Cardiac muscle cell (in vitro differentiated cells and primary cell): ENCODE measurements around the gene HAS3. TPM values are rescaled to one million over a fixed set of nuclear protein-coding genes. Genes with fewer than 3 reads are reported as not detected.

Source experiments
- DNase-seq, 2 donors: peaks; one replicate each; pipeline versions ENCODE4 v3.0.0 to v3.0.0-alpha.2; 2010 to 2017; ENCODE audit warnings: low read depth in 1 of 2, low spot score in 1 of 2
- H3K27ac ChIP-seq: fragments of 200-600 bp; sonication (generic); 2 replicates; pipeline ENCODE4 v1.5.1; 2016
- H3K27me3 ChIP-seq: fragments of 200-600 bp; sonication (generic); 2 replicates; pipeline ENCODE4 v1.6.0; 2016; ENCODE audit warnings: control low read depth
- H3K36me3 ChIP-seq: fragments of 200-600 bp; sonication (generic); 2 replicates; pipeline ENCODE4 v1.5.1; 2016; ENCODE audit warnings: control low read depth
- H3K4me1 ChIP-seq: fragments of 200-600 bp; sonication (generic); 2 replicates; pipeline ENCODE4 v1.8.1; 2017; ENCODE audit warnings: low read depth, mild to moderate bottlenecking, mixed run types
- H3K4me3 ChIP-seq: fragments of 200-600 bp; sonication (generic); 2 replicates; pipeline ENCODE4 v1.5.1; 2016; ENCODE audit warnings: mild to moderate bottlenecking
- H3K9me3 ChIP-seq: fragments of 200-600 bp; sonication (generic); 2 replicates; pipeline ENCODE4 v1.5.1; 2017; ENCODE audit warnings: low read depth, mild to moderate bottlenecking, control low read depth
- polyA plus RNA-seq: library from polyadenylated mRNA; unstranded; fragments of >200 nt; fragmentation: Nextera tagmentation; extraction: Ambion mirVana; gene quantifications from 2 replicates; pipeline ENCODE4 v1.2.1, GENCODE V29; 2016
- total RNA-seq: library from RNA; depleted of rRNA; stranded (reverse); fragments of >200 nt; gene quantifications from 2 replicates; pipeline ENCODE4 v1.2.3, GENCODE V29; 2016
- TF ChIP-seq, protein P1 (sequence below): IDR thresholded peaks from 2 replicates; pipeline ENCODE4 v1.5.1; 2012; ENCODE audit warnings: low read depth, mild to moderate bottlenecking, low read length

Gene HAS3
- total and polyA plus RNA-seq, 2 experiments from 2014 or later: 0.03 TPM; not detected in 1

DNA sequence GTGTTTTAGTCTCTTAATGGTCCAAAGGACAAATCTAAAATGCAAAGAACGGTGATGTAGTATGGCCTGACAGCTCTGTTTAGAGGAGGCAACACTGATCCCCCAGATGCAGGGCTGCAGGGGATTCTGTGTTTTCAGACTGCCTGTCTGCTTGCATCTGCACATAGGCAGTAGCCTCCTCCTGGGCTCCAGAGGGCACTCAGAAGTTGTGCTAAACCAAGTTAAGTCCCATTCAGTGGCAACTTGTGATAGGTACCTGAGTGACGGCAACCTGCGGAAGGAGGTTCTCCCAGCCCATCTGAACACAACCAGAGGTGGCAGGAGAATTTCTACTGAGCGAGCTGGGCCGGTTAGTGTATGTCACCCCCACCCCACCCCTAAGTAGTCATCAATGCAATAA lies 9.9 kb downstream of the HAS3 start:
- H3K27ac ChIP-seq: no peak overlapping the region
- TF ChIP-seq, protein P1, sequence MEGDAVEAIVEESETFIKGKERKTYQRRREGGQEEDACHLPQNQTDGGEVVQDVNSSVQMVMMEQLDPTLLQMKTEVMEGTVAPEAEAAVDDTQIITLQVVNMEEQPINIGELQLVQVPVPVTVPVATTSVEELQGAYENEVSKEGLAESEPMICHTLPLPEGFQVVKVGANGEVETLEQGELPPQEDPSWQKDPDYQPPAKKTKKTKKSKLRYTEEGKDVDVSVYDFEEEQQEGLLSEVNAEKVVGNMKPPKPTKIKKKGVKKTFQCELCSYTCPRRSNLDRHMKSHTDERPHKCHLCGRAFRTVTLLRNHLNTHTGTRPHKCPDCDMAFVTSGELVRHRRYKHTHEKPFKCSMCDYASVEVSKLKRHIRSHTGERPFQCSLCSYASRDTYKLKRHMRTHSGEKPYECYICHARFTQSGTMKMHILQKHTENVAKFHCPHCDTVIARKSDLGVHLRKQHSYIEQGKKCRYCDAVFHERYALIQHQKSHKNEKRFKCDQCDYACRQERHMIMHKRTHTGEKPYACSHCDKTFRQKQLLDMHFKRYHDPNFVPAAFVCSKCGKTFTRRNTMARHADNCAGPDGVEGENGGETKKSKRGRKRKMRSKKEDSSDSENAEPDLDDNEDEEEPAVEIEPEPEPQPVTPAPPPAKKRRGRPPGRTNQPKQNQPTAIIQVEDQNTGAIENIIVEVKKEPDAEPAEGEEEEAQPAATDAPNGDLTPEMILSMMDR: no peak
- H3K4me3 ChIP-seq: no peak overlapping the region
- H3K4me1 ChIP-seq: no peaks in the 10 kb centered on the region
- H3K27me3 ChIP-seq: no peaks in the 10 kb centered on the region
- peaks cover 12% of the 10 kb centered on the region for H3K36me3 ChIP-seq
- no peak for DNase-seq
- H3K9me3 ChIP-seq: no peaks in the 10 kb centered on the region

DNA sequence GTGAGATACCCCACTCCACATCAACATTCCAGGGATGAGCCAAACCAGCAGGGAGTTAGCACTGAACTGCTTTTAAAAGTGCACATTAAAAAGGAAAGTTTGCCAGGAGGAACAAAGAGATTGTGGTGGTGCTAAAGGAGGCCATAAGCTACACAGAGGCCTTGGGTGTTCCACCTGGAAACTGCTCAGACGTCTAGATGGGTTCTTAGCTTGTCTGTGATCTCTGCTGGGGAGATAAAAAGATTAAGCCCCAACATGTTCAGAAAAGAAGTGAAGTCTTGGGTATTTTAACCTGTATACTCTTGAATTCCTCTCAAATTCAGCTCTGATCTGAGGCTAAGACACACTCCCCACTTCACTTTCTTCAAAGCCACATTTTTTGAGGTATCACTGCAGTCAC lies 10.4 kb downstream of the HAS3 start:
- Histone ChIP-seq H3K27me3 (no peaks in the 10 kb centered on the region), H3K4me1 (no peaks in the 10 kb centered on the region), H3K27ac (no peak overlapping the region), H3K36me3 (peaks cover 12% of the 10 kb centered on the region), H3K4me3 (no peak overlapping the region), H3K9me3 (no peaks in the 10 kb centered on the region)
- TF ChIP-seq, protein P1: no peak
- DNase-seq: no peak

DNA sequence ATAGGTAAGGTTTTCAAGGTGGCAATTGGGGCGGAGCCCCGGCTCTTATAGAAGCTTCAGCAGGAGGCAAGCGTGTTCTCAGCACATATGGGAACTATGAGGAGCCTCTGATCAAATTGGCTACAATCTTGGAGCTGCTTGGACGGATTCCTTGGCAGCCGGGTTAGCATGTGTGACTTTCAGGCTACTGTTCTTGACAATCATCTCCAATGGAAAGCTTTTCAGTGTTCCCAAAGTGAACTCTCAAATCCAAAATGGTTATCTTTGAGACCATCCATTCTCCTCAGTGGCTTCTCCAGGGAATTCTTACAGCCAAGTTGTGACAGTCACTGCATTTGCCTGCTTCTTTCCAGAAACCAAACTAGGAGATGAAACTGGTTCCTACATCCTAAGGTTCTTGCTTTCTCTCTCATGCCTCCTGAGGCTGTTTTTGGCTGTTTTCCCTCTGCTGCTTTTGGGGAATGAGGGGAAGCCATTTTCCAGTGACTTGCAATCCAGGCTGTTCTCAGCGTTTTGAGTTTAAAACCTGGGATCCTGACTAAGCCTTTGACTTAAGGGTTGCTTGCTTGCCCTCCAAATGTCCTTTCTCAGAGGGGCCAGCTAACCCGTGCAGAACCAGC lies 10.9 kb downstream of the HAS3 start:
- peaks cover 12% of the 10 kb centered on the region for H3K36me3 ChIP-seq
- no peaks in the 10 kb centered on the region for H3K27me3 ChIP-seq
- H3K4me1 ChIP-seq: no peaks in the 10 kb centered on the region
- no peaks in the 10 kb centered on the region for H3K9me3 ChIP-seq
- H3K4me3 ChIP-seq: no peak overlapping the region
- DNase-seq: no peak
- TF ChIP-seq, protein P1: no peak
- H3K27ac ChIP-seq: no peak overlapping the region

DNA sequence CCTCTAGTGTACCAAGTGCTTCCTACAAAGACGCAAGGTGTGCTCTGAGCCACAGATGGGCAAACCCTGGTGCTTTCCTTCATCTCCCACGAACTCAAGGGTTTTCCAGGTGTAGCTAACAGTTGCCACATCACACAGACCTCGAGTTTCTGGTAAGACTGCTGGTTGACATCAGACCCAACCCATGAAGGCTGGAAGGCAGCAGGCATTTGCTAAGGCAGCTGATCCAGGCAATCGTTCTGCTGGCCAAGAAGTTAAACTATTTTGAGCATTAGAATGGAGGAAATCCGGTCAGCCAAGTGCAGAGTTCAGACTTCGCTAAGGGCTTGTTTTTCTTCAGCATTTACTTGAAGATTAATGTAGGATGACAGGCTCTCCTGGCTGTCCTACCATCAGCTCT lies 11.5 kb downstream of the HAS3 start:
- Histone ChIP-seq H3K4me1 (no peaks in the 10 kb centered on the region), H3K9me3 (no peaks in the 10 kb centered on the region), H3K27ac (no peak overlapping the region), H3K27me3 (no peaks in the 10 kb centered on the region), H3K4me3 (no peak overlapping the region), H3K36me3 (peaks cover 12% of the 10 kb centered on the region)
- DNase-seq: no peak
- TF ChIP-seq, protein P1: no peak

DNA sequence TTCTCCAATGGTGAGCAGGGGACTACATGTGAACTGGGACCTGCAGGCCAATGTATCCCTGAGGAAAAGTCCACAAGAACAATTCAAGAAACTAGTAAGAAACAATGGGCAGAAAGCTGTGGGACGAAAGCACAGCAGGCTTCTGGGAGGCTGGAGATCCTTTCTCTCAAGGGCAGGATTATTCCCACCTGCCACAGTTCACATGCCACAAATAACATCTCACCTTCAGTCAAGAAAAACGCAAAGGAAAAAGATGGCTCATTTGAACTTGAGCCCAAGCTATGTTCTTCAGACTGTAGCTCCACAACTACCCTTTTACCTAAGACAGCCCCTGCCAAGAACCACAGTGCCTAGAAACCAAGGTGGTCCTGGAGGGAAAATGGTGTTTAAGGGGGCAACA lies 13.0 kb downstream of the HAS3 start:
- Histone ChIP-seq H3K4me3 (no peak overlapping the region), H3K9me3 (no peaks in the 10 kb centered on the region), H3K27ac (no peak overlapping the region), H3K27me3 (no peaks in the 10 kb centered on the region), H3K36me3 (peaks cover 12% of the 10 kb centered on the region), H3K4me1 (no peaks in the 10 kb centered on the region)
- TF ChIP-seq, protein P1: no peak
- DNase-seq: no peak

DNA sequence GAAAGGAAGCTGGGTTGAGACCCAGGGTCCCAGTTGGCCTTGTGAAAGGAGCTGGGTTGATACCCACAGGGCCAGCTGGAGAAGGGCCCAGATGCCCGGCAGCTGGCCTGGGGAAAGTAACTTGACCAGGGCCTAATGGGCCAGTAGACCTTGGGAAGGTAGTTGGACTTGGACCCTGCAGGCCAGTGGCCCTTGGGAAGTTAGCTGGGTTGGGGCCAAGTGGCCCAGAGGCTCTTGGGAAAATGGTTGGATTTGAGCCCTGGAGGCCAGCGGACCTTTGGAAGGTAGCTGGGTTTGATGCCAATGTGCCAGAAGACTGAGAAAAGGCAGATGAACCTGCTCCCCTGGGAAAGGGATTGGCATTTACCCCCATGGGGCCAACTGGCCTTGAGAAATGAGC lies 13.5 kb downstream of the HAS3 start:
- no peak overlapping the region for H3K27ac ChIP-seq
- no peaks in the 10 kb centered on the region for H3K9me3 ChIP-seq
- no peak overlapping the region for H3K4me3 ChIP-seq
- H3K4me1 ChIP-seq: no peaks in the 10 kb centered on the region
- no peaks in the 10 kb centered on the region for H3K27me3 ChIP-seq
- DNase-seq: no peak
- TF ChIP-seq, protein P1: no peak
- peaks cover 12% of the 10 kb centered on the region for H3K36me3 ChIP-seq
